ENCODE data around the gene PPM1K.
"Not testable (repeated sequence)": the region's sequence is repeated elsewhere in the genome, so short reads cannot be mapped to it uniquely, and the experiment has no call there.

PPM1K gene

GRCh38 chr4:88284439-88285234 lies at the start of gene PPM1K:
TSS of gene PPM1K (minus strand) at chr4:88284561. CDS start at chr4:88278583, 5,978 bp downstream.
- Mint-ChIP-seq H3K9me3 (no peaks in the 10 kb centered on the region), H3K4me1 (ENCODE audit: low read depth) (peaks cover 46% of the 10 kb centered on the region), H3K27me3 (no peaks in the 10 kb centered on the region), H3K27ac (peak within 1 kb of the TSS; percentile 99), H3K4me3 (peak within 1 kb of the TSS; percentile 99), H3K36me3 (ENCODE audit: low read depth) (peaks cover 19% of the 10 kb centered on the region)

GRCh38 chr4:88333741-88334405 lies 49.5 kb upstream of the PPM1K start:
- H3K4me3 Mint-ChIP-seq: no peak overlapping the region
- H3K9me3 Mint-ChIP-seq: no peaks in the 10 kb centered on the region
- H3K27ac Mint-ChIP-seq: no peak overlapping the region
- no peaks in the 10 kb centered on the region for H3K4me1 Mint-ChIP-seq (ENCODE audit: low read depth)
- no peaks in the 10 kb centered on the region for H3K27me3 Mint-ChIP-seq
- H3K36me3 Mint-ChIP-seq (ENCODE audit: low read depth): no peaks in the 10 kb centered on the region

- Mint-ChIP-seq H3K27me3 (no peaks in the 10 kb centered on the region), H3K36me3 (ENCODE audit: low read depth) (no peaks in the 10 kb centered on the region), H3K27ac (no peak overlapping the region), H3K4me3 (no peak overlapping the region), H3K9me3 (no peaks in the 10 kb centered on the region), H3K4me1 (ENCODE audit: low read depth) (no peaks in the 10 kb centered on the region)
Measured at GRCh38 chr4:88327665-88328064, 43.3 kb upstream of the PPM1K start.

- H3K4me3 Mint-ChIP-seq: peak overlapping the region; percentile 71
- peak overlapping the region; percentile 87 for H3K27ac Mint-ChIP-seq
- H3K36me3 Mint-ChIP-seq (ENCODE audit: low read depth): no peaks in the 10 kb centered on the region
Measured at GRCh38 chr4:88320780-88321373, 36.5 kb upstream of the PPM1K start.

GRCh38 chr4:88320224-88320779 lies 35.9 kb upstream of the PPM1K start:
- H3K36me3 Mint-ChIP-seq (ENCODE audit: low read depth): no peaks in the 10 kb centered on the region
- H3K4me1 Mint-ChIP-seq (ENCODE audit: low read depth): peaks cover 27% of the 10 kb centered on the region
- H3K4me3 Mint-ChIP-seq: peak overlapping the region; percentile 71
- no peaks in the 10 kb centered on the region for H3K27me3 Mint-ChIP-seq
- H3K9me3 Mint-ChIP-seq: peaks cover 5% of the 10 kb centered on the region
- peak overlapping the region; percentile 87 for H3K27ac Mint-ChIP-seq

More at GRCh38 chr4:88320780-88321373, 36.5 kb upstream of the PPM1K start:
- H3K9me3 Mint-ChIP-seq: peaks cover 5% of the 10 kb centered on the region
- H3K27me3 Mint-ChIP-seq: no peaks in the 10 kb centered on the region
- peaks cover 27% of the 10 kb centered on the region for H3K4me1 Mint-ChIP-seq (ENCODE audit: low read depth)

GRCh38 chr4:88318751-88319350 lies 34.5 kb upstream of the PPM1K start:
- Mint-ChIP-seq H3K36me3 (ENCODE audit: low read depth) (no peaks in the 10 kb centered on the region), H3K4me3 (no peak overlapping the region), H3K27ac (peak overlapping the region; percentile 4), H3K27me3 (no peaks in the 10 kb centered on the region), H3K4me1 (ENCODE audit: low read depth) (peaks cover 27% of the 10 kb centered on the region), H3K9me3 (peaks cover 5% of the 10 kb centered on the region)

- Mint-ChIP-seq H3K4me3 (no peak overlapping the region), H3K27me3 (peaks cover 3% of the 10 kb centered on the region), H3K36me3 (ENCODE audit: low read depth) (no peaks in the 10 kb centered on the region), H3K9me3 (peaks cover 17% of the 10 kb centered on the region), H3K4me1 (ENCODE audit: low read depth) (peaks cover 16% of the 10 kb centered on the region), H3K27ac (no peak overlapping the region)
Measured at GRCh38 chr4:88315460-88316017, 31.2 kb upstream of the PPM1K start.

GRCh38 chr4:88313088-88313624 lies 28.8 kb upstream of the PPM1K start:
- H3K27me3 Mint-ChIP-seq: peaks cover 13% of the 10 kb centered on the region
- not testable (repeated sequence) for H3K27ac Mint-ChIP-seq; H3K4me1 Mint-ChIP-seq (ENCODE audit: low read depth); H3K4me3 Mint-ChIP-seq; H3K36me3 Mint-ChIP-seq (ENCODE audit: low read depth)
- H3K9me3 Mint-ChIP-seq: peaks cover 12% of the 10 kb centered on the region

- H3K9me3 Mint-ChIP-seq: peaks cover 12% of the 10 kb centered on the region
- no peaks in the 10 kb centered on the region for H3K36me3 Mint-ChIP-seq (ENCODE audit: low read depth)
- H3K27ac Mint-ChIP-seq: no peak overlapping the region
- H3K27me3 Mint-ChIP-seq: peaks cover 13% of the 10 kb centered on the region
- no peaks in the 10 kb centered on the region for H3K4me1 Mint-ChIP-seq (ENCODE audit: low read depth)
- no peak overlapping the region for H3K4me3 Mint-ChIP-seq
Measured at GRCh38 chr4:88308587-88308986, 24.2 kb upstream of the PPM1K start.

- Mint-ChIP-seq H3K4me3 (no peak overlapping the region), H3K4me1 (ENCODE audit: low read depth) (no peaks in the 10 kb centered on the region), H3K27ac (no peak overlapping the region), H3K27me3 (no peaks in the 10 kb centered on the region), H3K9me3 (no peaks in the 10 kb centered on the region), H3K36me3 (ENCODE audit: low read depth) (no peaks in the 10 kb centered on the region)
Measured at GRCh38 chr4:88297725-88298454, 13.5 kb upstream of the PPM1K start.

- no peaks in the 10 kb centered on the region for H3K27me3 Mint-ChIP-seq
- H3K4me3 Mint-ChIP-seq: no peak overlapping the region
- H3K4me1 Mint-ChIP-seq (ENCODE audit: low read depth): no peaks in the 10 kb centered on the region
- no peak overlapping the region for H3K27ac Mint-ChIP-seq
- H3K9me3 Mint-ChIP-seq: no peaks in the 10 kb centered on the region
- no peaks in the 10 kb centered on the region for H3K36me3 Mint-ChIP-seq (ENCODE audit: low read depth)
Measured at GRCh38 chr4:88297212-88297516, 12.8 kb upstream of the PPM1K start.

GRCh38 chr4:88296413-88297211 lies 12.3 kb upstream of the PPM1K start:
- Mint-ChIP-seq H3K9me3 (no peaks in the 10 kb centered on the region), H3K4me3 (no peak overlapping the region), H3K27me3 (no peaks in the 10 kb centered on the region), H3K4me1 (ENCODE audit: low read depth) (no peaks in the 10 kb centered on the region), H3K36me3 (ENCODE audit: low read depth) (no peaks in the 10 kb centered on the region), H3K27ac (no peak overlapping the region)

- Mint-ChIP-seq H3K4me3 (no peak overlapping the region), H3K27ac (no peak overlapping the region), H3K36me3 (ENCODE audit: low read depth) (no peaks in the 10 kb centered on the region)
Measured at GRCh38 chr4:88295656-88296055, 11.3 kb upstream of the PPM1K start.

More at GRCh38 chr4:88295656-88296055, 11.3 kb upstream of the PPM1K start:
- Mint-ChIP-seq H3K27me3 (no peaks in the 10 kb centered on the region), H3K4me1 (ENCODE audit: low read depth) (no peaks in the 10 kb centered on the region), H3K9me3 (no peaks in the 10 kb centered on the region)
